Measurements from ENCODE around the gene P2RY12.

- TF ChIP-seq CTCF (conservative IDR thresholded peaks at IDR 0.05 in 1 of 2, IDR thresholded peaks at IDR 0.05 in 1 of 2; ENCODE audit: extremely low read depth in 1 of 2, insufficient read depth in 1 of 2, low read depth in 1 of 2, low read length in 2 of 2) (peak; percentile 48 to 57), EZH2 (IDR thresholded peaks at IDR 0.05; ENCODE audit: borderline replicate concordance, low read length) (no peak)
Observed at GRCh38 chr3:151290673-151291072, 93.9 kb downstream of the P2RY12 start.

All from mammary epithelial cell (primary cell).